Esophagus squamous epithelium (tissue), 4 donors: ENCODE data around the gene ZNF469.

Source experiments
- CTCF ChIP-seq, 6 experiments: fragments of 450-650 bp in 4 of 6; fragments of 200-600 bp in 2 of 6; sonication (generic) in 2 of 6; IDR thresholded peaks; one replicate each; pipeline ENCODE4 v1.5.1; 2016 to 2019; ENCODE audit warnings: antibody characterized with exemption in 6 of 6, mild to moderate bottlenecking in 4 of 6, moderate library complexity in 4 of 6
- POLR2A ChIP-seq, 4 donors: fragments of 450-650 bp; IDR thresholded peaks; one replicate each; pipeline ENCODE4 v1.6.1; 2017; ENCODE audit warnings: antibody characterized with exemption in 4 of 4, mild to moderate bottlenecking in 4 of 4, moderate library complexity in 3 of 4

GRCh38 chr16:88413231-88413630 is 30.5 kb downstream of the ZNF469 start:
- TF ChIP-seq POLR2A (IDR thresholded peaks at IDR 0.05), result no peak
- no peak for TF ChIP-seq CTCF (IDR thresholded peaks at IDR 0.05)
